GM12891 (cell line): Measurements from ENCODE around the gene LGALS4.

Source experiments
- PAX5 ChIP-seq: IDR thresholded peaks from 2 replicates; pipeline ENCODE4 v1.6.1; 2011; ENCODE audit warnings: low read length, moderate library complexity, mild to moderate bottlenecking; ENCODE audit not compliant: insufficient read depth, severe bottlenecking
- POLR2A ChIP-seq: IDR thresholded peaks from 2 replicates; pipeline ENCODE4 v1.6.1; 2011; ENCODE audit warnings: low read depth, low read length, control low read depth
- POLR2AphosphoS5 ChIP-seq: IDR thresholded peaks from 2 replicates; pipeline ENCODE4 v1.6.1; 2011; ENCODE audit warnings: low read depth, low read length, control low read depth
- POU2F2 ChIP-seq: IDR thresholded peaks from 2 replicates; pipeline ENCODE4 v1.6.1; 2011; ENCODE audit warnings: low read depth, mild to moderate bottlenecking, control low read depth, low read length, moderate library complexity
- SPI1 ChIP-seq: IDR thresholded peaks from 2 replicates; pipeline ENCODE4 v1.6.1; 2011; ENCODE audit warnings: low read depth, low read length, control low read depth
- TAF1 ChIP-seq: IDR thresholded peaks from 2 replicates; pipeline ENCODE4 v1.6.1; 2011; ENCODE audit warnings: low read depth, low read length, control low read depth

DNA sequence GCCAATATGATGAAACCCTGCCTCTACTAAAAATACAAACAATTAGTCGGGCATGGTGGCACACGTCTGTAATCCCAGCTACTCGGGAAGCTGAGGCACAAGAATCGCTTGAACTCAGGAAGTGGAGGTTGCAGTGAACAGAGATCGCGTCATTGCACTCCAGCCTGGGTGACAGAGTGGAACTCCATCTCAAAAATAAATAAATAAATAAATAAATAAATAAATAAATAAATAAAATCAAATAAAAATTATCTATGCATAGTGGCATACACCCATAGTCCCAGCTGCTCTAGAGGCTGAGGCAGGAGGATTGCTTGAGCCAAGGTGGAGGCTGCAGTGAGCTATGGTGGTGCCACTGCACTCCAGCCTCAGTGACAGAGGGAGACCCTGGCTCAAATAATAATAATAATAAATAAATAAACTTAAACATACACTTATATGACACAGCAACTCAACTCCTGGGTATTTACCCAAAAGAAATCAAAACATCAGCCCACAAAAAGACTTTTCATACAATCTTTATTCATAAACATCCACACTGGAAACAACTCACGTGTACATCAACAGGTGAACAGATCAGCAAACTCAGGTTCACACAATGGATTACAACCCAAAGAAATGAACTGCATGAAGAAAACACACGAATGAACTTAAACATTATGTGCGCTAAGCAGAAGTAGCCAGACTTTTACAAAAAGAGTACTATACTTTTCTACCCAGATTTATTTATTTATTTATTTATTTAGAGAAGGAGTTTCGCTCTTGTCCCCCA, 46.3 kb downstream of the LGALS4 start:
- TF ChIP-seq POLR2A = no peak
- no peak for TF ChIP-seq TAF1
- TF ChIP-seq POU2F2 = no peak
- TF ChIP-seq POLR2AphosphoS5 = no peak
- TF ChIP-seq SPI1 = no peak
- no peak for TF ChIP-seq PAX5
